Breast epithelium (tissue), 4 donors: ENCODE data around the gene GNAI2. TPM values are rescaled to one million over a fixed set of nuclear protein-coding genes. Genes with fewer than 3 reads are reported as not detected.
A peak's percentile ranks its signal among the peaks of the same experiment; 100 is the strongest.

ENCODE experiments used
- DNase-seq, 2 donors: peaks; one replicate each; pipeline ENCODE4 v3.0.0-alpha.2; 2019; ENCODE audit warnings: low spot score in 2 of 2
- H3K27ac ChIP-seq, 2 donors: fragments of 200-600 bp; sonication (generic) in 1 of 2; one replicate each; pipeline ENCODE4 v1.5.1; 2016 to 2019; ENCODE audit warnings: mild to moderate bottlenecking in 1 of 2
- H3K27me3 ChIP-seq, 2 donors: fragments of 200-600 bp; sonication (generic) in 1 of 2; one replicate each; pipeline versions ENCODE4 v1.5.1 to v1.6.0; 2017 to 2019; ENCODE audit warnings: control low read depth in 1 of 2, mild to moderate bottlenecking in 1 of 2
- H3K36me3 ChIP-seq: fragments of 200-600 bp; one replicate; pipeline ENCODE4 v1.5.1; 2019
- H3K4me1 ChIP-seq, 2 donors: fragments of 200-600 bp; sonication (generic); one replicate each; pipeline ENCODE4 v1.5.1; 2016 to 2019; ENCODE audit warnings: control low read depth in 1 of 2
- H3K4me3 ChIP-seq, 3 donors: fragments of 200-600 bp; sonication (generic); 1 replicate in 2 of 3; 2 replicates in 1 of 3; pipeline ENCODE4 v1.5.1; 2016 to 2019; ENCODE audit warnings: mild to moderate bottlenecking in 3 of 3, moderate library complexity in 2 of 3
- H3K9me3 ChIP-seq, 2 donors: fragments of 200-600 bp; sonication (generic) in 1 of 2; one replicate each; pipeline ENCODE4 v1.5.1; 2016 to 2019; ENCODE audit warnings: control low read depth in 1 of 2
- CTCF ChIP-seq, 3 donors: fragments of 450-650 bp; IDR thresholded peaks; one replicate each; pipeline ENCODE4 v1.5.1; 2016 to 2017; ENCODE audit warnings: antibody characterized with exemption in 3 of 3, mild to moderate bottlenecking in 3 of 3, moderate library complexity in 3 of 3
- POLR2A ChIP-seq: fragments of 450-650 bp; IDR thresholded peaks from one replicate; pipeline ENCODE4 v1.6.1; 2016; ENCODE audit warnings: antibody characterized with exemption, mild to moderate bottlenecking, moderate library complexity
- POLR2AphosphoS5 ChIP-seq, 3 donors: sonication (generic); formaldehyde crosslinking; IDR thresholded peaks; one replicate each; pipeline ENCODE4 v1.6.1; 2017; ENCODE audit warnings: antibody characterized with exemption in 3 of 3
- intact Hi-C: fragments of 100-400 bp; cut with DNase I; formaldehyde crosslinking; loops from one replicate; pipeline ENCODE4 v1.15.1; 2023; ENCODE audit warnings: low total_unique reads
- total RNA-seq, 3 donors: library from RNA; depleted of rRNA; stranded (reverse); fragments of >200 nt; gene quantifications; one replicate each; pipeline ENCODE4 v1.1.0, GENCODE V29; 2016

GNAI2 gene
- total RNA-seq, 3 donors from 2014 or later, result 95.3 to 232 (median 162) TPM

GRCh38 chr3:50204804-50205412 lies 31.1 kb upstream of the GNAI2 start, which contains the start of gene SLC38A3:
SLC38A3 (plus strand) TSS chr3:50205271; CDS start chr3:50214200, 8,929 bp downstream.
- no peaks in the 10 kb centered on the region for H3K36me3 ChIP-seq
- peaks cover 0 to 23% of the 10 kb centered on the region in 2 donors for H3K27me3 ChIP-seq
- no peaks in the 10 kb centered on the region for H3K9me3 ChIP-seq
- no peak within 1 kb of the TSS for H3K27ac ChIP-seq
- H3K4me3 ChIP-seq, result peak within 1 kb of the TSS; percentile 27 to 68 (median 47)
- TF ChIP-seq CTCF (IDR thresholded peaks at IDR 0.05), result no peak
- no peak for TF ChIP-seq POLR2A
- no peak for TF ChIP-seq POLR2AphosphoS5 (IDR thresholded peaks at IDR 0.05)
- intact Hi-C loops, result no loop called here
- peaks cover 4% of the 10 kb centered on the region in 2 donors for H3K4me1 ChIP-seq
- no peak for DNase-seq

- no peaks in the 10 kb centered on the region for H3K36me3 ChIP-seq
- intact Hi-C loops, result no loop called here
- no peak overlapping the region for H3K27ac ChIP-seq
- H3K27me3 ChIP-seq, result peaks cover 0 to 23% of the 10 kb centered on the region in 2 donors
- peak overlapping the region; percentile 27 to 68 (median 47) for H3K4me3 ChIP-seq
- no peaks in the 10 kb centered on the region for H3K9me3 ChIP-seq
- DNase-seq, result peak in 1 of 2 donors; percentile 36
- TF ChIP-seq POLR2A, result no peak
- no peak for TF ChIP-seq POLR2AphosphoS5 (IDR thresholded peaks at IDR 0.05)
- no peak for TF ChIP-seq CTCF (IDR thresholded peaks at IDR 0.05)
- peaks cover 4% of the 10 kb centered on the region in 2 donors for H3K4me1 ChIP-seq
Observed at GRCh38 chr3:50205413-50206276, 30.4 kb upstream of the GNAI2 start.

- TF ChIP-seq POLR2A, result no peak
- TF ChIP-seq POLR2AphosphoS5 (IDR thresholded peaks at IDR 0.05), result no peak
- no peak for TF ChIP-seq CTCF (IDR thresholded peaks at IDR 0.05)
- Histone ChIP-seq H3K27me3 (peaks cover 0 to 23% of the 10 kb centered on the region in 2 donors), H3K4me3 (no peak overlapping the region), H3K27ac (no peak overlapping the region), H3K4me1 (peaks cover 4% of the 10 kb centered on the region in 2 donors), H3K36me3 (no peaks in the 10 kb centered on the region), H3K9me3 (no peaks in the 10 kb centered on the region)
- intact Hi-C loops, result no loop called here
- DNase-seq, result no peak
Observed at GRCh38 chr3:50207359-50208042, 28.5 kb upstream of the GNAI2 start.

GRCh38 chr3:50208677-50209344 lies 27.2 kb upstream of the GNAI2 start:
- intact Hi-C loops, result no loop called here
- Histone ChIP-seq H3K27ac (no peak overlapping the region), H3K27me3 (peaks cover 0 to 11% of the 10 kb centered on the region in 2 donors), H3K36me3 (no peaks in the 10 kb centered on the region), H3K4me3 (no peak overlapping the region), H3K9me3 (no peaks in the 10 kb centered on the region), H3K4me1 (peaks cover 4 to 14% of the 10 kb centered on the region in 2 donors)
- DNase-seq, result no peak
- TF ChIP-seq POLR2AphosphoS5 (IDR thresholded peaks at IDR 0.05) (no peak), CTCF (IDR thresholded peaks at IDR 0.05) (no peak), POLR2A (no peak)
